Measurements from ENCODE around the gene TEX264. TPM values are rescaled to one million over a fixed set of nuclear protein-coding genes. Genes with fewer than 3 reads are reported as not detected.

Gene TEX264
- total RNA-seq, 5 donors from 2014 or later (not counting 1 experiment from before 2014, with no cell fraction given), result 35.9 to 51.0 (median 47.0) TPM

DNA sequence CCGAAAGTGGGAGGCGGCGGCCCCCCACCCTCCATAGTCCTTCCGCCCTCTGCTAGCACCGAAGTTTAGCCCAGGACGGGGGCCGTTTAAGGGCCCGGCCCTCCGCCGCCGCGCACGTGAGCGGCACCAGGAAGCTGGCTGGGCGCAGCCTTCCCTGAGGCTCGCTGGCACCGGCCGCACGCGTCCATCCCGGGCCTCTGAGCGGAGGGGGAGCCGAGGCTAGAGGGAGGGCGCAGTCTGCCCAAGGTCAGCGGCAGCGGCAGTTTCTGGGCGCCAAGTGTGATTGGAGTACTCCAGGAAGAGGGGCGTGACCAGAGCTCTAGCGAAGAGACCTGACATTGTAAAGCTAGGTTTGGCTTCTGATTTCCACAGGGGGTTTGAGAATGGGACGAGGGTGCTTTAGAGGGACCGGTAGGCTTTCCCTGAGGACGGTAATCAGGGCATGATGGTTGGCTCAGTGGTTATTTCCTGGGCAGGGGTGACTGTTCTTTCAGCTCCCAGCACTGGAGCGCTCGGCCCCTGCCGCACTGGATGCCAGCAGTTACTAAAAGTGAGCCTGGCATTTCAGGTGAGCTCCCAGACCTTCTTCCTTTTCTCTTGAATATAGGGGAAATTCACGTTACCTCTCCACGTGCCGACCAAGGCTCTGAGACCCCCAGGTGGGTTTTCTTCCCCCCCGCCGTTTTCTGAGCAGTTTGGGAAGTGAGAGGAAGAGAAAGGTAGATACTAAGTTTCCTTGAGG, 853 bp downstream of the TEX264 start:
- Mint-ChIP-seq H3K27me3 (no peaks in the 10 kb centered on the region), H3K27ac (peak overlapping the region; percentile 92 to 93), H3K4me1 (peaks cover 73 to 77% (median 76%) of the 10 kb centered on the region in 3 donors), H3K9me3 (no peaks in the 10 kb centered on the region), H3K36me3 (peaks cover 13% of the 10 kb centered on the region), H3K4me3 (peak overlapping the region; percentile 83 to 92 (median 88))
- Histone ChIP-seq H3K36me3 (ENCODE audit: control insufficient read depth in 2 of 2, extremely low read depth in 1 of 2, insufficient read depth in 1 of 2, low read length in 1 of 2) (peaks cover 9 to 17% of the 10 kb centered on the region in 2 donors), H3K9me3 (no peaks in the 10 kb centered on the region), H3K27me3 (replicated peaks in 1 of 2; ENCODE audit: control insufficient read depth in 2 of 2, extremely low read depth in 1 of 2, insufficient read depth in 2 of 2, low read length in 1 of 2) (no peaks in the 10 kb centered on the region), H3K4me1 (ENCODE audit: control insufficient read depth in 1 of 2, extremely low read depth in 1 of 2, insufficient read depth in 2 of 2, low read length in 2 of 2) (peaks cover 23 to 73% of the 10 kb centered on the region in 2 experiments), H3K27ac (ENCODE audit: low read length) (peak overlapping the region; percentile 81), H3K4me3 (ENCODE audit: control insufficient read depth in 1 of 2, extremely low read depth in 1 of 2, low read length in 1 of 2) (peak overlapping the region; percentile 75 to 89)
- WGBS (ENCODE audit: insufficient coverage), result 2% methylated on average over 33 of the region's 40 CpGs
- ChIA-PET POLR2A (interaction anchor here in 1 of 2 donors (0.5 to 1.7 kb wide), 4 partner anchors 10 to 381 kb away, joined by 3 to 9 read pairs (median 6); partner anchors contain the start of genes DCAF1 and RRP9), CTCF (interaction anchor here (0.5 to 2.3 kb wide), 9 partner anchors 10 to 1953 kb away, joined by 3 to 30 read pairs (median 4); partner anchors contain the start of gene DCAF1 (in 1 of the 2))
- DNase-seq (peak in 25 of 35 experiments; percentile 15 to 55 (median 32)), ATAC-seq (replicated peaks in 1 of 4) (peak; percentile 32 to 46 (median 40))

DNA sequence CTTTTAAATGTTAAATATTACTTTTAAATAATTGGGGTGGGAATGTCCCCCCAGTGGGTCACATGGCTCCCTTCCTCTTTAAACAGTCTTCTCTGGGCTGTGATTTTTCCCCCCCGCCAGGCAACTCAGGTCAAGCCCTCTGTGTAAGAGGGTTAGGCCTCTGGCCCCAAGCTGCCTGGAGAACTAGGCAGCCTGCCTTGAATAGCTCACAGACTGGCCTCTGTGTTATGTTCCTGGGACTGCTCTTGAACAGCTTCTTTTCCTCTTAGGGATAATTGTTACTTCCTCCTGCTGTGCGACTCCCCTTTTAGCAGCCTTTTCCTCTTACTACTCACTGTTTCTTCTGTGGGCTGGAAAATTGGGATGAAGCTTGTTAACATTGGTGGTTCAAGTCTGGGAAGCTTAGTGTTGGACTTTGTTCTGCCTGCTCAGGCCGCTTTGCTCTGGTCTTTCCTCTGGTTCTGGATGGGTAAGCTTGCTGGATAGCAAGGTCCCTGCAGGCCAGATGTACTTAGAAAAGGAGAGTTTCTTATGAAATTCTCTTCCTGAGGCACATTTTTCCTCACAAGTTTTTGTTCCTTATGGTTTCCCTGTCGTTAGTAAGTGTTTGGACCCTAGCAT, 2.2 kb downstream of the TEX264 start:
- peak overlapping the region; percentile 14 to 92 (median 73) for H3K4me3 Mint-ChIP-seq
- Histone ChIP-seq H3K4me1 (ENCODE audit: control insufficient read depth in 1 of 2, extremely low read depth in 1 of 2, insufficient read depth in 2 of 2, low read length in 2 of 2) (peaks cover 29 to 87% of the 10 kb centered on the region in 2 experiments), H3K27ac (ENCODE audit: low read length) (no peak overlapping the region)

DNA sequence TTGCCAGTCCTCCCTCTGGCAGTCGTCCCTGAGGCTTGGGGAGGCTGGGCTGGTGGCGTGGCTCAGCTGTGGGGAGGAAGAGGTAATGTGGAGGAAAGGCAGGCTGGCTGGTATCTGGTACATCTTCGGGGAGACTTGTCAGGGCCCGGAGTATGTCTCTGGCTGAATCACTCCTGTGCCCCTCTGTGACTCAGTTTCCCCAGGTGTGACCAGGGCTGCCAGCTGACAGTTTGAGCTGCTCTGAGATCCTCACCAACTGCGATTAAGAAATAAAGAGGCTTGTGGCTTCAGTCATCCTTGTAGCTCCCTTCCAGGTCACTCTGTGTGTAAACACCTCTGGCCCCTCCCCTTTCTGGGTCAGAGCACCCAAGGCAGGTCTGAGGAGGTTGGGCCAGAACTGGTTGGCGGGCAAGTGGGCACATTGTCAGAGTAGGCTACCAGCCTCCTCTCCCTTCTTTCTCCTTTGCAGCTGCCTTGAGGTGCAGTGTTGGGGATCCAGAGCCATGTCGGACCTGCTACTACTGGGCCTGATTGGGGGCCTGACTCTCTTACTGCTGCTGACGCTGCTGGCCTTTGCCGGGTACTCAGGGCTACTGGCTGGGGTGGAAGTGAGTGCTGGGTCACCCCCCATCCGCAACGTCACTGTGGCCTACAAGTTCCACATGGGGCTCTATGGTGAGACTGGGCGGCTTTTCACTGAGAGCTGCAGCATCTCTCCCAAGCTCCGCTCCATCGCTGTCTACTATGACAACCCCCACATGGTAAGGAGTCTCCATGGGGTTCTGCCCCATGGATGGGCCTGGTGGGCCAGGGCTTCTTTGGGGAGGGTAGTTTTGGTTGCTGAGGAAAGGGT, 3.0 kb downstream of the TEX264 start:
- peak in 1 of 35 experiments; percentile 18 for DNase-seq
- Histone ChIP-seq H3K27ac (ENCODE audit: low read length) (no peak overlapping the region), H3K4me3 (ENCODE audit: control insufficient read depth in 1 of 2, extremely low read depth in 1 of 2, low read length in 1 of 2) (no peak overlapping the region), H3K4me1 (ENCODE audit: control insufficient read depth in 1 of 2, extremely low read depth in 1 of 2, insufficient read depth in 2 of 2, low read length in 2 of 2) (peaks cover 31 to 90% of the 10 kb centered on the region in 2 experiments), H3K9me3 (no peaks in the 10 kb centered on the region), H3K27me3 (replicated peaks in 1 of 2; ENCODE audit: control insufficient read depth in 2 of 2, extremely low read depth in 1 of 2, insufficient read depth in 2 of 2, low read length in 1 of 2) (no peaks in the 10 kb centered on the region), H3K36me3 (ENCODE audit: control insufficient read depth in 2 of 2, extremely low read depth in 1 of 2, insufficient read depth in 1 of 2, low read length in 1 of 2) (peaks cover 10 to 28% of the 10 kb centered on the region in 2 donors)
- H3K4me3 Mint-ChIP-seq, result peak overlapping the region in 2 of 3 donors; percentile 14 to 92
- CTCF ChIA-PET, result interaction anchor here (0.5 to 2.3 kb wide), 5 partner anchors 8 to 780 kb away, joined by 4 to 11 read pairs (median 6); partner anchors contain the start of genes DCAF1 (in 1 of the 2) and TNNC1 (in 1 of the 2)
- no peaks in the 10 kb centered on the region for H3K27me3 Mint-ChIP-seq
- H3K4me1 Mint-ChIP-seq, result peaks cover 85 to 91% (median 89%) of the 10 kb centered on the region in 3 donors
- H3K27ac Mint-ChIP-seq, result peak overlapping the region; percentile 84 to 87
- H3K9me3 Mint-ChIP-seq, result no peaks in the 10 kb centered on the region
- peaks cover 17% of the 10 kb centered on the region for H3K36me3 Mint-ChIP-seq
- WGBS (ENCODE audit: insufficient coverage), result 74% methylated on average over 8 of the region's 14 CpGs
- POLR2A ChIA-PET, result no interaction called here
- ATAC-seq (replicated peaks in 1 of 4), result no peak

More for the DNA sequence above, 2.2 kb downstream of the TEX264 start:
- peak overlapping the region; percentile 84 to 87 for H3K27ac Mint-ChIP-seq
- WGBS (ENCODE audit: insufficient coverage), result 92% methylated on average over 2 of the region's 4 CpGs
- peaks cover 17% of the 10 kb centered on the region for H3K36me3 Mint-ChIP-seq
- H3K27me3 Mint-ChIP-seq, result no peaks in the 10 kb centered on the region
- H3K4me1 Mint-ChIP-seq, result peaks cover 83 to 90% (median 90%) of the 10 kb centered on the region in 3 donors
- H3K9me3 ChIP-seq, result no peaks in the 10 kb centered on the region
- H3K27me3 ChIP-seq (replicated peaks in 1 of 2; ENCODE audit: control insufficient read depth in 2 of 2, extremely low read depth in 1 of 2, insufficient read depth in 2 of 2, low read length in 1 of 2), result no peaks in the 10 kb centered on the region
- no peaks in the 10 kb centered on the region for H3K9me3 Mint-ChIP-seq
- ChIA-PET POLR2A (interaction anchor here in 1 of 2 donors (1.7 kb wide), 1 partner anchor 8 kb away, joined by 9 read pairs; no protein-coding TSS in a partner anchor), CTCF (interaction anchor here (0.5 to 2.3 kb wide), 6 partner anchors 8 to 781 kb away, joined by 3 to 30 read pairs (median 7); partner anchors contain the start of genes DCAF1 (in 1 of the 2) and TNNC1 (in 1 of the 2))
- no peak overlapping the region for H3K4me3 ChIP-seq (ENCODE audit: control insufficient read depth in 1 of 2, extremely low read depth in 1 of 2, low read length in 1 of 2)
- peaks cover 10 to 24% of the 10 kb centered on the region in 2 donors for H3K36me3 ChIP-seq (ENCODE audit: control insufficient read depth in 2 of 2, extremely low read depth in 1 of 2, insufficient read depth in 1 of 2, low read length in 1 of 2)
- peak in 1 of 35 experiments; percentile 16 for DNase-seq
- no peak for ATAC-seq (replicated peaks in 1 of 4)

DNA sequence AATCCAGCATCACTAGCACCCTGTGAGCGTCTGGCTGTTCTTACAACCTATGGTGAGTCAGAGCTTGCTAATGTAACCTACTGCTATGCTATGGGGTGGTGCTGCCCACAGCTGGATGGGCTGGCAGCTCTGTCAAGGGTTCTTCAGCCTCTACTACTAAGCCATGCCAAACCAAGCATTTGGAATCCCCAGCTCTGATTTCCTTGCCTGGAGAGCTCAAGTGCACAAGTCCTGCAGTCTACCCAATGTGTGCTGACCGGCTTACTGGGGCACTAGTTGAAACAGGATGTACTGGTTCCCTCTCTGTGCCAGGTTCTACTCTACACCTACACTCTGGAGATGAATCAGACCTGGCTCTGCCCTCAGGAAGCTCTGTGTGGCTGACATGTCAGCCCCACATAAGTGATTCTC, 4.2 kb downstream of the TEX264 start:
- H3K36me3 Mint-ChIP-seq, result peaks cover 17% of the 10 kb centered on the region
- no peaks in the 10 kb centered on the region for H3K9me3 Mint-ChIP-seq
- Histone ChIP-seq H3K4me3 (ENCODE audit: control insufficient read depth in 1 of 2, extremely low read depth in 1 of 2, low read length in 1 of 2) (no peak overlapping the region), H3K36me3 (ENCODE audit: control insufficient read depth in 2 of 2, extremely low read depth in 1 of 2, insufficient read depth in 1 of 2, low read length in 1 of 2) (peaks cover 10 to 35% of the 10 kb centered on the region in 2 donors), H3K27me3 (replicated peaks in 1 of 2; ENCODE audit: control insufficient read depth in 2 of 2, extremely low read depth in 1 of 2, insufficient read depth in 2 of 2, low read length in 1 of 2) (no peaks in the 10 kb centered on the region), H3K4me1 (ENCODE audit: control insufficient read depth in 1 of 2, extremely low read depth in 1 of 2, insufficient read depth in 2 of 2, low read length in 2 of 2) (peaks cover 32 to 89% of the 10 kb centered on the region in 2 experiments), H3K9me3 (no peaks in the 10 kb centered on the region), H3K27ac (ENCODE audit: low read length) (peak overlapping the region; percentile 42)
- ChIA-PET POLR2A (interaction anchor here in 1 of 2 donors (0.5 kb wide), 1 partner anchor 1431 kb away, joined by 6 read pairs; no protein-coding TSS in a partner anchor), CTCF (interaction anchor here in 1 of 2 donors (0.6 to 1.1 kb wide), 3 partner anchors 11 to 31 kb away, joined by 4 to 7 read pairs (median 4); no protein-coding TSS in a partner anchor)
- H3K4me1 Mint-ChIP-seq, result peaks cover 84 to 89% (median 85%) of the 10 kb centered on the region in 3 donors
- WGBS (ENCODE audit: insufficient coverage), result 27% methylated on average over 2 of the region's 2 CpGs
- no peaks in the 10 kb centered on the region for H3K27me3 Mint-ChIP-seq
- no peak for ATAC-seq (replicated peaks in 1 of 4)
- H3K4me3 Mint-ChIP-seq, result peak overlapping the region in 1 of 3 donors; percentile 65
- peak overlapping the region; percentile 83 to 90 for H3K27ac Mint-ChIP-seq
- no peak for DNase-seq

DNA sequence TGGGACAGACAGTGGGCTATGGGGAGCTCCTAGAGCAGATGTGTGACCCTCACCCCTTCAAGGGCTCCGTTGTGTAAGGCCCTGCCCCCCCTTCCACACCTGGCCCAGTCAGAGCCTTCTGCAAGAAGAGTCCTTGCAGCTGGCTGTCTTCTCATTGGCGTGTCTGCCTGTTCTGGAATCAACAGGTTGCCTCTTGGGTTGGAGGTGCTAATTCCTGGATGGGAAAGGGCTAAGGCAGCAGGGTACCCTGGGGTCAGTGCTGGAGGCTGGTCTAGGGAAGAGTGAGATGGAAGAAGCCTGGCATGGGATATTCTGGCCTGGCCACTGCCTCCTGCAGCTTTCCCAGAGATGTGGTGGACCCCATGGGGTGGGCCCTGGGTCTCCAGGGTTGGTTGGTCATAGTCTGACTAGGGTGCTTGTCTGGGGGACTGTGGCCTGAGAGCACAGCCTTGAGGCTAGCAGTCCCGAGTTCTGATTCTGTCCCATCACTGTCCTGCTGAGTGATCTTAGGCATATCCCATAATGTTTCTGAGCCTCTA, 5.1 kb downstream of the TEX264 start:
- Mint-ChIP-seq H3K27me3 (no peaks in the 10 kb centered on the region), H3K36me3 (peaks cover 17% of the 10 kb centered on the region), H3K4me3 (peak overlapping the region in 1 of 3 donors; percentile 65), H3K4me1 (peaks cover 87 to 93% (median 92%) of the 10 kb centered on the region in 3 donors), H3K27ac (peak overlapping the region; percentile 83 to 90), H3K9me3 (no peaks in the 10 kb centered on the region)
- H3K36me3 ChIP-seq (ENCODE audit: control insufficient read depth in 2 of 2, extremely low read depth in 1 of 2, insufficient read depth in 1 of 2, low read length in 1 of 2), result peaks cover 10 to 38% of the 10 kb centered on the region in 2 donors
- H3K4me3 ChIP-seq (ENCODE audit: control insufficient read depth in 1 of 2, extremely low read depth in 1 of 2, low read length in 1 of 2), result no peak overlapping the region
- ChIA-PET CTCF (no interaction called here), POLR2A (no interaction called here)
- H3K9me3 ChIP-seq, result no peaks in the 10 kb centered on the region
- H3K4me1 ChIP-seq (ENCODE audit: control insufficient read depth in 1 of 2, extremely low read depth in 1 of 2, insufficient read depth in 2 of 2, low read length in 2 of 2), result peaks cover 35 to 92% of the 10 kb centered on the region in 2 experiments
- no peak for ATAC-seq (replicated peaks in 1 of 4)
- no peaks in the 10 kb centered on the region for H3K27me3 ChIP-seq (replicated peaks in 1 of 2; ENCODE audit: control insufficient read depth in 2 of 2, extremely low read depth in 1 of 2, insufficient read depth in 2 of 2, low read length in 1 of 2)
- peak overlapping the region; percentile 21 for H3K27ac ChIP-seq (ENCODE audit: low read length)
- WGBS (ENCODE audit: insufficient coverage), result 92% methylated on average over 2 of the region's 3 CpGs
- DNase-seq, result no peak

Data from T-cell (primary cell).